WTC11 (cell line): ENCODE results near the gene SHANK3. TPM values are rescaled to one million over a fixed set of nuclear protein-coding genes. Genes with fewer than 3 reads are reported as not detected.

Experiments used
- ATAC-seq: fragments of 200-7000 bp; cut with Tn5 transposase; 2 replicates; pipeline ENCODE4 v1.10.0; 2021; ENCODE audit warnings: mild to moderate bottlenecking, moderate library complexity
- CTCF ChIA-PET: fragments of 300-600 bp; sonication (Branson Sonifier 250); formaldehyde crosslinking; loops from one replicate; lab custom pipeline; 2021; ENCODE audit warnings: antibody characterized with exemption; lab: Charles Lee
- POLR2A ChIA-PET: fragments of 350-600 bp; sonication (Branson Sonifier 250); formaldehyde crosslinking; loops from one replicate; lab custom pipeline; 2021; ENCODE audit warnings: antibody characterized with exemption; lab: Charles Lee
- DNase-seq: peaks from one replicate; pipeline ENCODE4 v3.0.0; 2021; ENCODE audit warnings: low spot score
- H3K27ac Mint-ChIP-seq: 2 replicates; pipeline ENCODE4 v1.8.0; 2021; ENCODE audit warnings: mixed read lengths
- H3K27me3 Mint-ChIP-seq: 2 replicates; pipeline ENCODE4 v1.8.0; 2021; ENCODE audit warnings: low read depth, mild to moderate bottlenecking, moderate library complexity, mixed read lengths
- H3K36me3 Mint-ChIP-seq: 2 replicates; pipeline ENCODE4 v1.8.0; 2021; ENCODE audit warnings: mixed read lengths
- H3K4me1 Mint-ChIP-seq: 2 replicates; pipeline ENCODE4 v1.8.0; 2022; ENCODE audit warnings: mixed read lengths
- H3K4me3 Mint-ChIP-seq: 2 replicates; pipeline ENCODE4 v1.8.0; 2021; ENCODE audit warnings: mild to moderate bottlenecking, moderate library complexity, mixed read lengths
- H3K9me3 Mint-ChIP-seq: 2 replicates; pipeline ENCODE4 v1.8.0; 2021; ENCODE audit warnings: mixed read lengths
- CREM ChIP-seq: sonication (generic); formaldehyde crosslinking; IDR thresholded peaks from 2 replicates; pipeline ENCODE4 v1.8.1; 2022; ENCODE audit warnings: mild to moderate bottlenecking, missing genetic modification reagents, moderate library complexity
- FOXK1 ChIP-seq: sonication (generic); formaldehyde crosslinking; IDR thresholded peaks from 2 replicates; pipeline ENCODE4 v1.8.0; 2022; ENCODE audit warnings: mild to moderate bottlenecking, moderate library complexity, missing genetic modification reagents
- FOXP1 ChIP-seq: sonication (generic); formaldehyde crosslinking; IDR thresholded peaks from 2 replicates; pipeline ENCODE4 v1.8.0; 2022; ENCODE audit warnings: missing genetic modification reagents, mild to moderate bottlenecking, moderate library complexity, borderline replicate concordance
- FOXP4 ChIP-seq: sonication (generic); formaldehyde crosslinking; IDR thresholded peaks from 2 replicates; pipeline ENCODE4 v1.8.0; 2022; ENCODE audit warnings: mild to moderate bottlenecking, missing genetic modification reagents
- HMGA2 ChIP-seq: fragments of 250-450 bp; sonication (Bioruptor Pico); IDR thresholded peaks from 2 replicates; pipeline ENCODE4 v1.4.0; 2021; ENCODE audit warnings: mild to moderate bottlenecking, moderate library complexity
- MXD4 ChIP-seq: fragments of 250-450 bp; sonication (Bioruptor Pico); IDR thresholded peaks from 2 replicates; pipeline ENCODE4 v1.8.0; 2021; ENCODE audit warnings: mild to moderate bottlenecking, moderate library complexity, borderline replicate concordance
- NR2C2 ChIP-seq: sonication (generic); formaldehyde crosslinking; IDR thresholded peaks from 2 replicates; pipeline ENCODE4 v1.8.0; 2022; ENCODE audit warnings: mild to moderate bottlenecking, missing genetic modification reagents
- RELA ChIP-seq: sonication (generic); formaldehyde crosslinking; IDR thresholded peaks from 2 replicates; pipeline ENCODE4 v1.8.1; 2022; ENCODE audit warnings: missing genetic modification reagents, mild to moderate bottlenecking, borderline replicate concordance
- SMAD4 ChIP-seq: sonication (generic); formaldehyde crosslinking; IDR thresholded peaks from 2 replicates; pipeline ENCODE4 v1.8.0; 2022; ENCODE audit warnings: mild to moderate bottlenecking, missing genetic modification reagents
- TCF7 ChIP-seq: sonication (generic); formaldehyde crosslinking; IDR thresholded peaks from 2 replicates; pipeline ENCODE4 v1.8.0; 2022; ENCODE audit warnings: mild to moderate bottlenecking, low read depth, missing genetic modification reagents, moderate library complexity
- TEAD1 ChIP-seq: sonication (generic); formaldehyde crosslinking; IDR thresholded peaks from 2 replicates; pipeline ENCODE4 v1.8.0; 2022; ENCODE audit warnings: mild to moderate bottlenecking, missing genetic modification reagents
- TP53 ChIP-seq: sonication (generic); formaldehyde crosslinking; IDR thresholded peaks from 2 replicates; pipeline ENCODE4 v1.8.1; 2023; ENCODE audit warnings: mild to moderate bottlenecking, missing genetic modification reagents
- ZNF121 ChIP-seq: sonication (generic); formaldehyde crosslinking; IDR thresholded peaks from 2 replicates; pipeline ENCODE4 v1.8.0; 2023; ENCODE audit warnings: missing genetic modification reagents
- ZNF232 ChIP-seq: sonication (generic); formaldehyde crosslinking; IDR thresholded peaks from 2 replicates; pipeline ENCODE4 v1.8.0; 2022; ENCODE audit warnings: mild to moderate bottlenecking, missing genetic modification reagents
- ZNF263 ChIP-seq: sonication (generic); formaldehyde crosslinking; IDR thresholded peaks from 2 replicates; pipeline ENCODE4 v1.8.1; 2022; ENCODE audit warnings: low read depth, mild to moderate bottlenecking, moderate library complexity, missing genetic modification reagents
- ZNF317 ChIP-seq: sonication (generic); formaldehyde crosslinking; IDR thresholded peaks from 2 replicates; pipeline ENCODE4 v1.8.1; 2023; ENCODE audit warnings: low read depth, mild to moderate bottlenecking, moderate library complexity, missing genetic modification reagents, borderline replicate concordance
- ZNF671 ChIP-seq: fragments of 250-450 bp; sonication (Bioruptor Pico); IDR thresholded peaks from 2 replicates; pipeline ENCODE4 v1.8.0; 2021; ENCODE audit warnings: mild to moderate bottlenecking
- total RNA-seq: library from RNA; stranded (reverse); gene quantifications from 3 replicates; pipeline ENCODE4 v1.2.3, GENCODE V29; 2021
- TF ChIP-seq, protein P1 (sequence below): sonication (generic); formaldehyde crosslinking; IDR thresholded peaks from 2 replicates; pipeline ENCODE4 v1.8.1; 2022; ENCODE audit warnings: mild to moderate bottlenecking, missing genetic modification reagents, moderate library complexity, borderline replicate concordance

SHANK3 gene
- total RNA-seq, 1 experiment from 2014 or later: 9.6 TPM

GRCh38 chr22:50702261-50702671 is 29.6 kb downstream of the SHANK3 start (continued):
- TF ChIP-seq ZNF671 (no peak), ZNF121 (CRISPR knock-in tag) (no peak), TP53 (CRISPR knock-in tag) (no peak), NR2C2 (CRISPR knock-in tag) (no peak), TCF7 (CRISPR knock-in tag) (no peak)

DNA sequence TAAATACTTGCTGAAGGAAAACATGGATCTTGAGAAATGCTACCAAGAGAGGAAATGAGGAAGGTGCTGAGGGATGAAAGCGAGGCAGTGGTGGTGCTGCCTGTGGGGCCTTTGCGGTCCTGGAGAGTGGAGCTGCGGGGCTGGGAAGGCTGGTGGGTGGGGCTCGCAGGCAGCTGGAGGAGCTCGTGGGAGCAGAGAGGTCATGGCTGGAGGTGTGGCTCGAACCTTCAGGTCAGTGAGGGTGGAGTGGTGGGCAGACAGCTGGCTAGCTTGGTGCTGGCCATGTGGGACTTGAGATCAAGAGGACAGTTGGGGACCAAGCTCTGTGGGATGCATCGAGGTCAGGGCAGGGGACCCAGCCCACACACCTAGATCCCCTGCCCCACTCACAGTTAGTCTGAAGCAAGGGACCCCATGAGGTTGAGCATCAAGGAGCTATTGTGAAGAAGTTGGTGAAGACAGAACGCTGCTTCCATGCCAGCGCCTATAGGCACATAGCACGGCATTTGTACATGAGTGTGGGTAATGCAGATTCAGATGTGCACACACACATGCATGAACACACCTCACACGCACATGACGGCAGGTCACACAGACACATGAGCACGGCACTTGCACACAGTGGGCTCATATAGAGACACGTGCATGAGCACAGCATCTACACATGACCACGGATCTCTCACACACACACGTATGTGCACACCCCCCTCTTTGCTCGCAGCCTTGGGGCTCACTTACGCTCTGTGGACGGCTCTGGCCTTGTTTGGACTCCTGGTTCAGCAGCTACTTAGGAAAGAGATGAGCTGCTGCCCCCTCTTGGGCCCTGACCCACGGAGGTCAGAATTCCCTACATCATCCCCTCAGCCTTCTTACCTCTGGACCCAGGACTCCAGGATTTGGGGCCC is 30.4 kb downstream of the SHANK3 start:
- peak; percentile 4 for DNase-seq
- Mint-ChIP-seq H3K4me1 (peaks cover 3% of the 10 kb centered on the region), H3K27ac (no peak overlapping the region), H3K27me3 (peaks cover 18% of the 10 kb centered on the region), H3K36me3 (no peaks in the 10 kb centered on the region), H3K4me3 (no peak overlapping the region), H3K9me3 (no peaks in the 10 kb centered on the region)
- POLR2A ChIA-PET: no interaction called here
- no peak for TF ChIP-seq ZNF317 (CRISPR knock-in tag)
- TF ChIP-seq FOXP1: no peak
- ATAC-seq: no peak
- CTCF ChIA-PET: interaction anchor here (0.5 to 1.7 kb wide), 5 partner anchors 60 to 177 kb away, joined by 4 to 5 read pairs (median 4); partner anchors contain the start of genes SCO2 and SYCE3

DNA sequence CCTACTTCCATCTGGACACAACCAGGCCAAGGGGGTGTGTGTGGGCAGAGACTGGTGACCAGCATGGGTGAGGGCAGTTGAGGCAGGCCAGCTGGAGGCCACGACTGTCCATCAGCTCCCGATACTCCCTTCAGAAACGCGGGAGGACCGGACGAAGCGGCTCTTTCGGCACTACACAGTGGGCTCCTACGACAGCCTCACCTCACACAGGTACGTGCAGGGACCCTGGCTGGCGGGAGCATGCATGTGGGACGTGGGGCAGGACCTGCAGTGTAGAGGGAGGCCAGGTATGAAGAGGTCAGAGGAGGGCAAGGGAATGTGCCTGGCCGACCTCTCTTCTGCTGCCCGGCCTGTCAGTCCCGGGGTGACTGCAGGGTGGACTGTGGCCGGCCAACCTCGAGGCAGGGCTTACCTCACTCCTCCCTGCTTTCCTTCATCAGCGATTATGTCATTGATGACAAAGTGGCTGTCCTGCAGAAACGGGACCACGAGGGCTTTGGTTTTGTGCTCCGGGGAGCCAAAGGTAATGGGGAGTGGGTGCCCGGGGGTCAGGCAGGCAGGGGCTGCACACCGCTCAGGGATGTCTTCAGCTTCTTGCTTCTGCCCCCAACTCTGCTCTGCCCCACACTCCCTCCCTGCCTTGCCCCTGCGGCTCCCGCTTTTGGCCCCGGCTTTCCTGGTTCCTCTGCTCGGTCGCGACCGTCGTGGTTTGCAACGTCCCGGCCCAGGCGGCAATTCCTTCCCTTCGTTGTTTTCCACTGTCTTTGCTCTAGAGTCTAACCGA is 31.3 kb downstream of the SHANK3 start:
- ChIA-PET POLR2A (no interaction called here), CTCF (interaction anchor here (0.9 to 1.7 kb wide), 3 partner anchors 71 to 178 kb away, joined by 4 to 5 read pairs (median 4); partner anchors contain the start of genes SCO2 and SYCE3)
- H3K36me3 Mint-ChIP-seq: no peaks in the 10 kb centered on the region

GRCh38 chr22:50704510-50705218 is 32.0 kb downstream of the SHANK3 start:
- TF ChIP-seq ZNF263 (CRISPR knock-in tag) (no peak), TEAD1 (no peak), SMAD4 (no peak), HMGA2 (CRISPR knock-in tag) (no peak), FOXP1 (peak; percentile 58; the same call in 1 of the 2 replicates)
- Mint-ChIP-seq H3K27ac (no peak overlapping the region), H3K36me3 (no peaks in the 10 kb centered on the region), H3K27me3 (peaks cover 2% of the 10 kb centered on the region; the same call in 1 of the 2 replicates), H3K4me3 (no peak overlapping the region), H3K9me3 (no peaks in the 10 kb centered on the region), H3K4me1 (no peaks in the 10 kb centered on the region; the same call in 1 of the 2 replicates)
- DNase-seq (peak; percentile 7), ATAC-seq (no peak)
- ChIA-PET CTCF (no interaction called here), POLR2A (no interaction called here)

More for the DNA sequence above, 31.3 kb downstream of the SHANK3 start:
- Mint-ChIP-seq H3K9me3 (no peaks in the 10 kb centered on the region), H3K27me3 (peaks cover 9% of the 10 kb centered on the region)
- DNase-seq: no peak
- TF ChIP-seq TCF7 (CRISPR knock-in tag) (no peak), ZNF232 (CRISPR knock-in tag) (no peak), MXD4 (CRISPR knock-in tag) (no peak)
- TF ChIP-seq, all 79 proteins: peak for 0
- peaks cover under 1% of the 10 kb centered on the region for H3K4me1 Mint-ChIP-seq
- no peak for ATAC-seq
- no peak overlapping the region for H3K4me3 Mint-ChIP-seq
- no peak overlapping the region for H3K27ac Mint-ChIP-seq

GRCh38 chr22:50705219-50705691 is 32.6 kb downstream of the SHANK3 start:
- POLR2A ChIA-PET: no interaction called here
- ATAC-seq: peak; percentile 92
- Mint-ChIP-seq H3K4me3 (no peak overlapping the region), H3K27ac (no peak overlapping the region), H3K27me3 (no peaks in the 10 kb centered on the region), H3K36me3 (no peaks in the 10 kb centered on the region), H3K4me1 (no peaks in the 10 kb centered on the region), H3K9me3 (no peaks in the 10 kb centered on the region)
- TF ChIP-seq, protein P1, sequence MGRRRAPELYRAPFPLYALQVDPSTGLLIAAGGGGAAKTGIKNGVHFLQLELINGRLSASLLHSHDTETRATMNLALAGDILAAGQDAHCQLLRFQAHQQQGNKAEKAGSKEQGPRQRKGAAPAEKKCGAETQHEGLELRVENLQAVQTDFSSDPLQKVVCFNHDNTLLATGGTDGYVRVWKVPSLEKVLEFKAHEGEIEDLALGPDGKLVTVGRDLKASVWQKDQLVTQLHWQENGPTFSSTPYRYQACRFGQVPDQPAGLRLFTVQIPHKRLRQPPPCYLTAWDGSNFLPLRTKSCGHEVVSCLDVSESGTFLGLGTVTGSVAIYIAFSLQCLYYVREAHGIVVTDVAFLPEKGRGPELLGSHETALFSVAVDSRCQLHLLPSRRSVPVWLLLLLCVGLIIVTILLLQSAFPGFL (CRISPR knock-in tag): no peak
- TF ChIP-seq NR2C2 (CRISPR knock-in tag) (peak; percentile 87), CREM (peak; percentile 55; the same call in 1 of the 2 replicates), FOXP4 (no peak), FOXK1 (CRISPR knock-in tag) (peak; percentile 65; the same call in 1 of the 2 replicates), RELA (no peak)
- CTCF ChIA-PET: no interaction called here
- DNase-seq: peak; percentile 89
